ENCODE data around the gene RAB28. TPM values are rescaled to one million over a fixed set of nuclear protein-coding genes. Genes with fewer than 3 reads are reported as not detected.

The RAB28 gene
- total and polyA plus RNA-seq, 9 of the 15 experiments (the other 6 are each of a cell fraction or from before 2014, with no cell fraction given) = 6.7 to 40.4 (median 23.0) TPM

DNA sequence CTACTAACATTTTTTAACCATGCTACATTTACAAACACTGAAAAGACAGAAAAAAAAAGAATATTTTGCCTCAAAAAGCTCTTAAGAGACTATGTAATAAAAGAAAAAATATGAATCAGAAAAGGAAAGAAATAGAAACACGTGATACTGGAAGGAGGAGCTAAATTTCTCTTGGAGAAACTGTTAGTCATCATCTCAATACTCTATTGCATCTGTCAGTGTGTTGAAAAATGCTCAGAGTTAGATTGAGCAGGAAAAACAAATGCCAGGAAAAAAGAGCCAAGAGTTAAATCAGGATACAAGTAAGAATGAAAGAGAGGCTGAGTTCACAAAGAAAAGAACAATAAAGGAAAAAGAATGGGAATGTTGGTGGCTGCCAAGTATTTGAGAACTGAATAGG, 2.6 kb downstream of the RAB28 start (continued):
- TF ChIP-seq, protein P1, sequence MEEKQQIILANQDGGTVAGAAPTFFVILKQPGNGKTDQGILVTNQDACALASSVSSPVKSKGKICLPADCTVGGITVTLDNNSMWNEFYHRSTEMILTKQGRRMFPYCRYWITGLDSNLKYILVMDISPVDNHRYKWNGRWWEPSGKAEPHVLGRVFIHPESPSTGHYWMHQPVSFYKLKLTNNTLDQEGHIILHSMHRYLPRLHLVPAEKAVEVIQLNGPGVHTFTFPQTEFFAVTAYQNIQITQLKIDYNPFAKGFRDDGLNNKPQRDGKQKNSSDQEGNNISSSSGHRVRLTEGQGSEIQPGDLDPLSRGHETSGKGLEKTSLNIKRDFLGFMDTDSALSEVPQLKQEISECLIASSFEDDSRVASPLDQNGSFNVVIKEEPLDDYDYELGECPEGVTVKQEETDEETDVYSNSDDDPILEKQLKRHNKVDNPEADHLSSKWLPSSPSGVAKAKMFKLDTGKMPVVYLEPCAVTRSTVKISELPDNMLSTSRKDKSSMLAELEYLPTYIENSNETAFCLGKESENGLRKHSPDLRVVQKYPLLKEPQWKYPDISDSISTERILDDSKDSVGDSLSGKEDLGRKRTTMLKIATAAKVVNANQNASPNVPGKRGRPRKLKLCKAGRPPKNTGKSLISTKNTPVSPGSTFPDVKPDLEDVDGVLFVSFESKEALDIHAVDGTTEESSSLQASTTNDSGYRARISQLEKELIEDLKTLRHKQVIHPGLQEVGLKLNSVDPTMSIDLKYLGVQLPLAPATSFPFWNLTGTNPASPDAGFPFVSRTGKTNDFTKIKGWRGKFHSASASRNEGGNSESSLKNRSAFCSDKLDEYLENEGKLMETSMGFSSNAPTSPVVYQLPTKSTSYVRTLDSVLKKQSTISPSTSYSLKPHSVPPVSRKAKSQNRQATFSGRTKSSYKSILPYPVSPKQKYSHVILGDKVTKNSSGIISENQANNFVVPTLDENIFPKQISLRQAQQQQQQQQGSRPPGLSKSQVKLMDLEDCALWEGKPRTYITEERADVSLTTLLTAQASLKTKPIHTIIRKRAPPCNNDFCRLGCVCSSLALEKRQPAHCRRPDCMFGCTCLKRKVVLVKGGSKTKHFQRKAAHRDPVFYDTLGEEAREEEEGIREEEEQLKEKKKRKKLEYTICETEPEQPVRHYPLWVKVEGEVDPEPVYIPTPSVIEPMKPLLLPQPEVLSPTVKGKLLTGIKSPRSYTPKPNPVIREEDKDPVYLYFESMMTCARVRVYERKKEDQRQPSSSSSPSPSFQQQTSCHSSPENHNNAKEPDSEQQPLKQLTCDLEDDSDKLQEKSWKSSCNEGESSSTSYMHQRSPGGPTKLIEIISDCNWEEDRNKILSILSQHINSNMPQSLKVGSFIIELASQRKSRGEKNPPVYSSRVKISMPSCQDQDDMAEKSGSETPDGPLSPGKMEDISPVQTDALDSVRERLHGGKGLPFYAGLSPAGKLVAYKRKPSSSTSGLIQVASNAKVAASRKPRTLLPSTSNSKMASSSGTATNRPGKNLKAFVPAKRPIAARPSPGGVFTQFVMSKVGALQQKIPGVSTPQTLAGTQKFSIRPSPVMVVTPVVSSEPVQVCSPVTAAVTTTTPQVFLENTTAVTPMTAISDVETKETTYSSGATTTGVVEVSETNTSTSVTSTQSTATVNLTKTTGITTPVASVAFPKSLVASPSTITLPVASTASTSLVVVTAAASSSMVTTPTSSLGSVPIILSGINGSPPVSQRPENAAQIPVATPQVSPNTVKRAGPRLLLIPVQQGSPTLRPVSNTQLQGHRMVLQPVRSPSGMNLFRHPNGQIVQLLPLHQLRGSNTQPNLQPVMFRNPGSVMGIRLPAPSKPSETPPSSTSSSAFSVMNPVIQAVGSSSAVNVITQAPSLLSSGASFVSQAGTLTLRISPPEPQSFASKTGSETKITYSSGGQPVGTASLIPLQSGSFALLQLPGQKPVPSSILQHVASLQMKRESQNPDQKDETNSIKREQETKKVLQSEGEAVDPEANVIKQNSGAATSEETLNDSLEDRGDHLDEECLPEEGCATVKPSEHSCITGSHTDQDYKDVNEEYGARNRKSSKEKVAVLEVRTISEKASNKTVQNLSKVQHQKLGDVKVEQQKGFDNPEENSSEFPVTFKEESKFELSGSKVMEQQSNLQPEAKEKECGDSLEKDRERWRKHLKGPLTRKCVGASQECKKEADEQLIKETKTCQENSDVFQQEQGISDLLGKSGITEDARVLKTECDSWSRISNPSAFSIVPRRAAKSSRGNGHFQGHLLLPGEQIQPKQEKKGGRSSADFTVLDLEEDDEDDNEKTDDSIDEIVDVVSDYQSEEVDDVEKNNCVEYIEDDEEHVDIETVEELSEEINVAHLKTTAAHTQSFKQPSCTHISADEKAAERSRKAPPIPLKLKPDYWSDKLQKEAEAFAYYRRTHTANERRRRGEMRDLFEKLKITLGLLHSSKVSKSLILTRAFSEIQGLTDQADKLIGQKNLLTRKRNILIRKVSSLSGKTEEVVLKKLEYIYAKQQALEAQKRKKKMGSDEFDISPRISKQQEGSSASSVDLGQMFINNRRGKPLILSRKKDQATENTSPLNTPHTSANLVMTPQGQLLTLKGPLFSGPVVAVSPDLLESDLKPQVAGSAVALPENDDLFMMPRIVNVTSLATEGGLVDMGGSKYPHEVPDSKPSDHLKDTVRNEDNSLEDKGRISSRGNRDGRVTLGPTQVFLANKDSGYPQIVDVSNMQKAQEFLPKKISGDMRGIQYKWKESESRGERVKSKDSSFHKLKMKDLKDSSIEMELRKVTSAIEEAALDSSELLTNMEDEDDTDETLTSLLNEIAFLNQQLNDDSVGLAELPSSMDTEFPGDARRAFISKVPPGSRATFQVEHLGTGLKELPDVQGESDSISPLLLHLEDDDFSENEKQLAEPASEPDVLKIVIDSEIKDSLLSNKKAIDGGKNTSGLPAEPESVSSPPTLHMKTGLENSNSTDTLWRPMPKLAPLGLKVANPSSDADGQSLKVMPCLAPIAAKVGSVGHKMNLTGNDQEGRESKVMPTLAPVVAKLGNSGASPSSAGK (IDR thresholded peaks at IDR 0.05) = peak; percentile 26; the same call in 1 of the 2 replicates
- TF ChIP-seq HLTF (IDR thresholded peaks at IDR 0.05) = 0 out of 2 replicates have a peak, but pooled peaks have one; percentile 37
- TF ChIP-seq ARID1B (IDR thresholded peaks at IDR 0.05) = peak; percentile 19; the same call in 1 of the 2 replicates
- no peak for TF ChIP-seq DMBX1 (CRISPR knock-in tag; IDR thresholded peaks at IDR 0.05; ENCODE audit: borderline replicate concordance)
- no peak for TF ChIP-seq ZNF146 (CRISPR knock-in tag; IDR thresholded peaks at IDR 0.05; ENCODE audit: unreplicated experiment)
- TF ChIP-seq MEIS2 (IDR thresholded peaks at IDR 0.05; ENCODE audit: partially characterized antibody) = peak; percentile 68
